Loucy (cell line): Measurements from ENCODE around the gene BCAS3.
"Not testable (repeated sequence)": the region's sequence is repeated elsewhere in the genome, so short reads cannot be mapped to it uniquely, and the experiment has no call there.

Source experiments
- H2AFZ ChIP-seq: fragments of 200-600 bp; sonication (generic); 2 replicates; pipeline ENCODE4 v1.6.0; 2016; ENCODE audit warnings: antibody characterized with exemption, mild to moderate bottlenecking, low read length, moderate library complexity
- H3F3A ChIP-seq: fragments of 200-600 bp; 2 replicates; pipeline ENCODE4 v1.6.0; 2016; ENCODE audit warnings: antibody characterized with exemption, low read depth, mild to moderate bottlenecking
- H3K27me3 ChIP-seq: fragments of 200-600 bp; sonication (generic); 2 replicates; pipeline ENCODE4 v1.6.1; 2014; ENCODE audit warnings: low read length, mild to moderate bottlenecking; ENCODE audit not compliant: insufficient read depth, poor library complexity, severe bottlenecking
- H3K36me3 ChIP-seq: fragments of 200-600 bp; sonication (generic); 2 replicates; pipeline ENCODE4 v1.6.1; 2016; ENCODE audit warnings: low read length; ENCODE audit not compliant: insufficient read depth
- H3K4me1 ChIP-seq: fragments of 200-600 bp; sonication (generic); 2 replicates; pipeline ENCODE4 v1.5.1; 2014; ENCODE audit warnings: low read length, mild to moderate bottlenecking; ENCODE audit not compliant: insufficient read depth, poor library complexity, severe bottlenecking
- H3K4me2 ChIP-seq: fragments of 200-600 bp; sonication (generic); 2 replicates; pipeline ENCODE4 v1.6.0; 2014; ENCODE audit warnings: antibody characterized with exemption, low read length, low read depth, mild to moderate bottlenecking; ENCODE audit not compliant: poor library complexity, severe bottlenecking
- H3K4me3 ChIP-seq: fragments of 200-600 bp; sonication (generic); 2 replicates; pipeline ENCODE4 v1.5.1; 2014; ENCODE audit warnings: low read length, mild to moderate bottlenecking, mixed read lengths; ENCODE audit not compliant: poor library complexity, severe bottlenecking
- H3K79me2 ChIP-seq: fragments of 200-600 bp; sonication (generic); 2 replicates; pipeline ENCODE4 v1.6.1; 2014; ENCODE audit warnings: low read length; ENCODE audit not compliant: insufficient read depth
- H3K9ac ChIP-seq: fragments of 200-600 bp; sonication (generic); 2 replicates; pipeline ENCODE4 v1.6.0; 2014; ENCODE audit warnings: mild to moderate bottlenecking, low read depth, low read length, moderate library complexity; ENCODE audit not compliant: poor library complexity, severe bottlenecking
- H3K9me2 ChIP-seq: fragments of 200-600 bp; sonication (generic); replicated peaks from 2 replicates; pipeline ENCODE4 v1.6.1; 2016; ENCODE audit warnings: low read depth, low read length, mixed read lengths
- H3K9me3 ChIP-seq: fragments of 200-600 bp; sonication (generic); 2 replicates; pipeline ENCODE4 v1.6.1; 2014; ENCODE audit warnings: mild to moderate bottlenecking, antibody characterized with exemption, low read length, low read depth; ENCODE audit not compliant: insufficient read depth
- H4K20me1 ChIP-seq: fragments of 200-600 bp; sonication (generic); 2 replicates; pipeline ENCODE4 v1.6.0; 2014; ENCODE audit warnings: antibody characterized with exemption, low read length, mild to moderate bottlenecking; ENCODE audit not compliant: insufficient read depth, poor library complexity, severe bottlenecking
- CTCF ChIP-seq: fragments of 200-600 bp; sonication (generic); conservative IDR thresholded peaks from 2 replicates; pipeline ENCODE4 v1.5.1; 2014; ENCODE audit warnings: mild to moderate bottlenecking, antibody characterized with exemption, low read length
- EZH2phosphoT487 ChIP-seq: fragments of 200-600 bp; IDR thresholded peaks from 2 replicates; pipeline ENCODE4 v1.6.1; 2018; ENCODE audit warnings: antibody characterized with exemption, mild to moderate bottlenecking, moderate library complexity, borderline replicate concordance

Gene BCAS3

GRCh38 chr17:61040666-61041065 is 363.0 kb downstream of the BCAS3 start:
- Histone ChIP-seq H3K4me2 (no peak overlapping the region), H4K20me1 (no peaks in the 10 kb centered on the region), H3K4me3 (no peak overlapping the region), H2AFZ (no peak overlapping the region), H3K79me2 (no peaks in the 10 kb centered on the region), H3K9me2 (no peaks in the 10 kb centered on the region), H3F3A (no peaks in the 10 kb centered on the region), H3K4me1 (no peaks in the 10 kb centered on the region), H3K9ac (no peak overlapping the region), H3K36me3 (no peaks in the 10 kb centered on the region), H3K9me3 (no peaks in the 10 kb centered on the region), H3K27me3 (no peaks in the 10 kb centered on the region)
- TF ChIP-seq EZH2phosphoT487: no peak
- no peak for TF ChIP-seq CTCF

- H3K36me3 ChIP-seq, H3K9me3 ChIP-seq, H3K4me3 ChIP-seq, H3F3A ChIP-seq, H3K79me2 ChIP-seq, H3K9me2 ChIP-seq, H4K20me1 ChIP-seq, H3K9ac ChIP-seq, H3K4me2 ChIP-seq, H2AFZ ChIP-seq, H3K4me1 ChIP-seq, H3K27me3 ChIP-seq: not testable (repeated sequence)
- TF ChIP-seq CTCF: peak; percentile 38
These were observed 364.7 kb downstream of the BCAS3 start for GRCh38 chr17:61042348-61042747.

GRCh38 chr17:61047515-61047914 is 369.9 kb downstream of the BCAS3 start:
- Histone ChIP-seq H3K4me3 (no peak overlapping the region), H3K9me3 (no peaks in the 10 kb centered on the region), H3K9me2 (no peaks in the 10 kb centered on the region), H3K36me3 (no peaks in the 10 kb centered on the region), H4K20me1 (no peaks in the 10 kb centered on the region), H3K4me2 (no peak overlapping the region), H3K9ac (no peak overlapping the region), H3K27me3 (no peaks in the 10 kb centered on the region), H2AFZ (no peak overlapping the region), H3K4me1 (peaks cover 6% of the 10 kb centered on the region), H3K79me2 (no peaks in the 10 kb centered on the region), H3F3A (no peaks in the 10 kb centered on the region)
- TF ChIP-seq EZH2phosphoT487 (no peak), CTCF (no peak)
